BE2C (cell line): ENCODE results near the gene NME2.
A peak's percentile ranks its signal among the peaks of the same experiment; 100 is the strongest.

Experiments
- DNase-seq: peaks from one replicate; pipeline ENCODE4 v3.0.0-alpha.2; 2020
- H3K27me3 ChIP-seq: fragments of 250-450 bp; sonication (Bioruptor Pico); 2 replicates; pipeline ENCODE4 v1.5.1; 2020; ENCODE audit warnings: mild to moderate bottlenecking
- H3K36me3 ChIP-seq: fragments of 250-450 bp; sonication (Bioruptor Pico); 2 replicates; pipeline ENCODE4 v1.5.1; 2020; ENCODE audit warnings: mild to moderate bottlenecking
- H3K4me1 ChIP-seq: fragments of 250-450 bp; sonication (Bioruptor Pico); 2 replicates; pipeline ENCODE4 v1.5.1; 2020
- H3K4me3 ChIP-seq: 2 replicates; pipeline ENCODE4 v1.5.1; 2011; ENCODE audit warnings: low read depth, low read length
- H3K9me3 ChIP-seq: fragments of 250-450 bp; sonication (Bioruptor Pico); 2 replicates; pipeline ENCODE4 v1.5.1; 2020
- CTCF ChIP-seq: IDR thresholded peaks from 2 replicates; pipeline ENCODE4 v1.5.1; 2012; ENCODE audit warnings: mild to moderate bottlenecking, low read depth, low read length

Gene NME2

DNA sequence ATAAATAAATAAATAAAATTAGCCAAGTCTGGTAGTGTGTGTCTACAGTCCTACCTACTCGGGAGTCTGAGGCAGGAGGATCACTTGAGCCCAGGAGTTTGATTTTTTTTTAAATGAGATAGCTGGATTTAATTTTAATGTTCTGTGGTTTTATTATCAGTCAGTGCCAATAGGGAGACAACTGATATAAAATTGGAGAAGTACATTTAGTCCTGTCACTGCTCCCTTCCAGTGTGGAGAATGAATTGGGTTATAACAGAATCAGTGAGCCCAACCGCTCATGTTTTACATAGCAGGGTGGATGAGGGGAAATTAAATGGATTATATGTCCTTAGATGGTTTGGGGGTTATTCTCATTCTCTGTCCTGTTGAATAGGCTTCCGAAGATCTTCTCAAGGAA is 6.6 kb upstream of the NME2 start:
- Histone ChIP-seq H3K4me3 (no peak overlapping the region), H3K9me3 (no peaks in the 10 kb centered on the region), H3K4me1 (no peaks in the 10 kb centered on the region), H3K36me3 (peaks cover 87% of the 10 kb centered on the region), H3K27me3 (no peaks in the 10 kb centered on the region)
- TF ChIP-seq CTCF: no peak
- DNase-seq: no peak

DNA sequence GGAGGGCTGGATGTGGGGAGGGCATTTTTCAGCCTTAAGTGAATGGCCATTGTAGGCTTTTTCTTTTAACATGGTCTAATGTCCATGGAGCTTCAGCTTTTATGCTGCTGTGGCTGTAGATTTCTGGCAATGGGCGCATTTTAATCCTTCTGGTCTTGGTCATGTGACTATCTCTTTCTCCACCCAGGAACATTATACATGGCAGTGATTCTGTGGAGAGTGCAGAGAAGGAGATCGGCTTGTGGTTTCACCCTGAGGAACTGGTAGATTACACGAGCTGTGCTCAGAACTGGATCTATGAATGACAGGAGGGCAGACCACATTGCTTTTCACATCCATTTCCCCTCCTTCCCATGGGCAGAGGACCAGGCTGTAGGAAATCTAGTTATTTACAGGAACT is 4.7 kb upstream of the NME2 start:
- Histone ChIP-seq H3K9me3 (no peaks in the 10 kb centered on the region), H3K4me1 (no peaks in the 10 kb centered on the region), H3K36me3 (peaks cover 74% of the 10 kb centered on the region), H3K4me3 (no peak overlapping the region), H3K27me3 (no peaks in the 10 kb centered on the region)
- no peak for TF ChIP-seq CTCF
- no peak for DNase-seq

DNA sequence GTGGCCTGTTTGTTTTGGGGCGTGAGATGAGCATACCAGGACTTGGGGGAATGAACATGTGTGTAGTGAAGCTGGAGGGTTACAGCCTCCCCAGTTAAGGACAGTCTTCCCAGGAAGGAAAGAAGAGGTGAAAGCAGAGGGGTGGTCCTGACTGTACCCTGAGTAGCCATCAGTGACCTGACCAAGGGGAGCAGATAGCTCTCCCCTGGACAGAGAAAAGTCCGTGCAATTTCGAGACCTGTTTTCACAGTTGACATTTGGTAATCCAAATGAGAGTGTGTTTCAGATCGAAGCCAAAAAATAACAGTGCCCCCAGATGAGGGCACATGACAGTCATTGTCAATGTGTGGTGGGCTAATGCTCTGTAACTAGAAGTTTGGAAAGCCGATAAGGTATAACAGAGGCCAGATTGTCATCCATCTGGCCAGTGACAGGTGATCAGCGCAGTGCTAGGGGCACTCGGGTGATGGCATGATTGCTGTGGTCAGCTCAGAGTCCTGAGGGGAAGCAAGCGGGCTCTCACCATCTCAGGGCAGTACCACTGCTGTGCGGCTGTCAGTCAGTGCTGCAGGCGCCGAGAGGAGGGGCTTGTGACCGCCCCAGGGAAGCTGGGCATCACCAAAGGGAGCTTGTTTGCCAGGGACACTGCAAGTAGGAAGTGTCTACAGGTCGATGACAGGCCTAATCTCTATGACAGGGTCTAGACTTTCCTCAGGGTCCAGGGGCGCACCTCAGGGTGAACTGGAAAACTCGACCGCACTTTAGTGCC is 1.1 kb upstream of the NME2 start:
- H3K27me3 ChIP-seq: no peaks in the 10 kb centered on the region
- peaks cover 69% of the 10 kb centered on the region for H3K36me3 ChIP-seq
- no peaks in the 10 kb centered on the region for H3K9me3 ChIP-seq
- peak overlapping the region; percentile 94 for H3K4me3 ChIP-seq
- no peaks in the 10 kb centered on the region for H3K4me1 ChIP-seq
- peak; percentile 69 for DNase-seq
- no peak for TF ChIP-seq CTCF

- no peak for TF ChIP-seq CTCF
- no peaks in the 10 kb centered on the region for H3K4me1 ChIP-seq
- no peaks in the 10 kb centered on the region for H3K9me3 ChIP-seq
- H3K4me3 ChIP-seq: peak overlapping the region; percentile 94
- peak; percentile 54 for DNase-seq
- H3K36me3 ChIP-seq: peaks cover 69% of the 10 kb centered on the region
- H3K27me3 ChIP-seq: no peaks in the 10 kb centered on the region
Observed at GRCh38 chr17:51165680-51166197, 472 bp upstream of the NME2 start.

DNA sequence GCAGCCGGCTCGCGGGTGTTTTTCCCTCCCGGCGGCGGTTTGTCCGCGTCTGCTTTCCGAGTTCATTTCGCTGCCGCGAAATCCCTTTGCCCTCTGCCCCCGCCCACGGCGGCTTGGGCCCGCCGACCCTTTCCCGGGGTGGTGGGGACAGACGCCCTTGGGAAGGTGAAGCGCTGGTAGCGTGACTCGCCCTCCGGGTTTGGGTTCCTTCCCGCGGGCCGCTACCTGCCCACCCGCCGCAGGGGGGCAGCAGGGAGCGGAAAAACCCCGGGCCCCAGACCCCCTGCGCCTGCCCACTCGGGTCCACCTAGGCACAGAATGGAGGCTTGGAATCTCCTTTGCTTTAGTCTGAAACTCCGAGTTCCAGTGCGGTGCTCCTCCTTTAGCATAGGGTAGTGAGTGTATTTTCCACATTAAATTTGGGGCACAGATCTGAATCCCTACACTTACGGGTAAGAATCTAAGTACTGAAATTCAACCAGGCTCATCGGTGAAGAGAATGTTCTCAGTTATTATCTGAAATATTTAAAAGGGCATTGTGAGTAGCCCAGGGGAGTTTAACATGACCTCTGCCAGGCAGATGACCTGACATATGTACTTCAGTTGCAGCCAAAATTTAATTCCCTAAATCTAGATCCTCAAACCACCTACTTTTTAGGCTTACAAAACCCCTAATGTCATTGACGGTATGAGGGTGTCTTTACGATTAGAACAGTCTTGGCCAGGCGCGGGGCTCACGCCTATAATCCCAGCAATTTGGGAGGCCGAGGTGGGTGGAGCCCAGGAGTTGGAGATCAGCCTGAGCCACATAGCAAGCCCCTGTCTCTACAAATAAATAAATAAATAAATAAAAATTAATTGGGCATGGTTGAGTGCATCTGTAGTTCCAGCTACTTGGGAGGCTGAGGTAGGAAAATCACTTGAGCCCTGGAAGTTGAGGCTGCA is 1.0 kb downstream of the NME2 start:
- Histone ChIP-seq H3K4me3 (peak overlapping the region; percentile 94), H3K36me3 (peaks cover 69% of the 10 kb centered on the region), H3K9me3 (no peaks in the 10 kb centered on the region), H3K27me3 (no peaks in the 10 kb centered on the region), H3K4me1 (no peaks in the 10 kb centered on the region)
- DNase-seq: peak; percentile 85
- TF ChIP-seq CTCF: peak; percentile 74
